GM12878 (cell line): ENCODE results near the gene PKHD1. TPM values are rescaled to one million over a fixed set of nuclear protein-coding genes. Genes with fewer than 3 reads are reported as not detected.

Source experiments
- ATAC-seq: fragments of 200-7000 bp; cut with Tn5 transposase; 3 replicates; pipeline ENCODE4 v1.9.1; 2020; ENCODE audit warnings: mild to moderate bottlenecking, moderate library complexity
- BruUV-seq: library from RNA; stranded (reverse); fragments of 400-500 nt; replicated peaks from 2 replicates; lab custom pipeline; 2021; lab: Mats Ljungman, UMichigan
- CTCF ChIA-PET: fragments of 300-600 bp; sonication (Branson Sonifier 250); formaldehyde crosslinking; extraction: SDS; loops from one replicate; lab custom pipeline; 2021; ENCODE audit warnings: inconsistent platforms; lab: Yijun Ruan, JAX
- POLR2A ChIA-PET: fragments of 350-600 bp; formaldehyde crosslinking; extraction: SDS; loops from one replicate; lab custom pipeline; 2021; ENCODE audit warnings: inconsistent platforms; lab: Charles Lee
- RAD21 ChIA-PET: fragments of 300-600 bp; sonication (Branson Sonifier 250); formaldehyde crosslinking; loops from one replicate; lab custom pipeline; 2023; ENCODE audit warnings: antibody characterized with exemption; ENCODE audit not compliant: unreplicated experiment; lab: Charles Lee
- SMC1A ChIA-PET: fragments of 300-600 bp; sonication (Branson Sonifier 250); formaldehyde crosslinking; loops from one replicate; lab custom pipeline; 2023; ENCODE audit not compliant: unreplicated experiment, uncharacterized antibody; lab: Charles Lee
- DNase-seq: peaks from one replicate; pipeline ENCODE4 v3.0.0-alpha.2; 2011; ENCODE audit warnings: low read depth, low spot score
- FAIRE-seq: peaks from 3 replicates; lab custom pipeline; 2011; peaks lifted over from hg19 to GRCh38; lab: Jason Lieb, UNC
- H2AFZ ChIP-seq: 2 replicates; pipeline ENCODE4 v1.6.0; 2011; ENCODE audit warnings: low read depth, low read length, control low read depth; ENCODE audit not compliant: control insufficient read depth
- H3K27ac ChIP-seq: 2 replicates; pipeline ENCODE4 v1.5.1; 2011; ENCODE audit warnings: control low read depth; ENCODE audit not compliant: control insufficient read depth, insufficient read depth
- H3K27me3 ChIP-seq, 2 experiments: replicated peaks in 1 of 2; 2 replicates each; pipeline versions ENCODE4 v1.6.0 to v1.6.1; 2011; ENCODE audit warnings: low read length in 1 of 2; ENCODE audit not compliant: control insufficient read depth in 2 of 2, insufficient read depth in 2 of 2
- H3K36me3 ChIP-seq, 2 experiments: 2 replicates each; pipeline ENCODE4 v1.5.1; 2011; ENCODE audit warnings: low read length in 1 of 2; ENCODE audit not compliant: control insufficient read depth in 2 of 2, insufficient read depth in 2 of 2
- H3K4me1 ChIP-seq: 2 replicates; pipeline ENCODE4 v1.6.1; 2011; ENCODE audit warnings: mild to moderate bottlenecking, low read length, moderate library complexity, mixed read lengths; ENCODE audit not compliant: control insufficient read depth, insufficient read depth
- H3K4me2 ChIP-seq: 2 replicates; pipeline ENCODE4 v1.6.0; 2011; ENCODE audit warnings: control low read depth; ENCODE audit not compliant: control insufficient read depth, insufficient read depth
- H3K4me3 ChIP-seq: fragments of 200-600 bp; sonication (generic); 2 replicates; pipeline ENCODE4 v1.5.1; 2016
- H3K79me2 ChIP-seq: 2 replicates; pipeline ENCODE4 v1.6.0; 2011; ENCODE audit warnings: low read length; ENCODE audit not compliant: control insufficient read depth, insufficient read depth
- H3K9ac ChIP-seq: 2 replicates; pipeline ENCODE4 v1.8.0; 2011; ENCODE audit warnings: low read length, control low read depth, mixed read lengths; ENCODE audit not compliant: control insufficient read depth, insufficient read depth
- H3K9me3 ChIP-seq: replicated peaks from 3 replicates; pipeline ENCODE4 v1.5.1; 2011; ENCODE audit warnings: mild to moderate bottlenecking, low read length; ENCODE audit not compliant: control insufficient read depth, insufficient read depth
- H4K20me1 ChIP-seq: 2 replicates; pipeline ENCODE4 v1.6.0; 2011; ENCODE audit not compliant: control insufficient read depth, insufficient read depth
- CREM ChIP-seq: IDR thresholded peaks from 2 replicates; pipeline ENCODE4 v1.6.1; 2014; ENCODE audit warnings: antibody characterized with exemption, low read depth
- IRF4 ChIP-seq: IDR thresholded peaks from 2 replicates; pipeline ENCODE4 v1.6.1; 2011; ENCODE audit warnings: low read depth, low read length
- JUNB ChIP-seq: IDR thresholded peaks from 2 replicates; pipeline ENCODE4 v1.6.1; 2016; ENCODE audit warnings: antibody characterized with exemption, mild to moderate bottlenecking
- PML ChIP-seq: IDR thresholded peaks from 2 replicates; pipeline ENCODE4 v1.6.1; 2012; ENCODE audit warnings: low read length, inconsistent platforms
- RB1 ChIP-seq: fragments of 450-650 bp; formaldehyde crosslinking; IDR thresholded peaks from 2 replicates; pipeline ENCODE4 v1.6.1; 2017; ENCODE audit warnings: mild to moderate bottlenecking, borderline replicate concordance
- SMAD5 ChIP-seq: IDR thresholded peaks from 2 replicates; pipeline ENCODE4 v1.6.1; 2016; ENCODE audit warnings: antibody characterized with exemption, low read depth
- ZBED1 ChIP-seq: IDR thresholded peaks from 2 replicates; pipeline ENCODE4 v1.6.1; 2016; ENCODE audit warnings: borderline replicate concordance
- ZNF384 ChIP-seq: IDR thresholded peaks from 2 replicates; pipeline ENCODE4 v1.6.1; 2012; ENCODE audit warnings: low read depth, mild to moderate bottlenecking, low read length, improper control_type of control experiment, borderline replicate concordance
- WGBS: methylation state at CpG from one replicate; pipeline ENCODE4 v1.1.6; 2016; ENCODE audit warnings: low lambda C conversion rate; ENCODE audit not compliant: insufficient replicate concordance, insufficient coverage; ENCODE audit errors: missing lambda C conversion rate; 5-methylcytosine and 5-hydroxymethylcytosine counted together
- in situ Hi-C: fragments of 300-500 bp; cut with MboI; formaldehyde crosslinking; loops from 9 replicates; pipeline ENCODE4 v1.14.3; 2018; ENCODE audit warnings: mixed read lengths
- intact Hi-C: fragments of 100-400 bp; cut with micrococcal nuclease; formaldehyde crosslinking; loops from one replicate; pipeline ENCODE4 v1.14.2; 2022; ENCODE audit not compliant: unreplicated experiment
- polyA plus RNA-seq, 11 experiments: library from polyadenylated mRNA; depleted of rRNA in 4 of 11; unstranded in 6 of 11; stranded (reverse) in 5 of 11; fragments of >200 nt; fragmentation: Nextera tagmentation in 4 of 11; fragmentation: Illumina TruSeq in 1 of 11; extraction: Ambion mirVana in 4 of 11; extraction: Trizol in 1 of 11; gene quantifications; 1 replicate in 1 of 11; 2 replicates in 10 of 11; pipeline versions ENCODE4 v1.2.1 to v1.2.3, GENCODE V29; 2011 to 2016; ENCODE audit warnings: inconsistent platforms in 2 of 11, missing spikeins in 2 of 11, low read depth in 1 of 11
- total RNA-seq, 4 experiments: library from RNA; depleted of rRNA in 3 of 4; stranded (reverse); fragments of >200 nt in 3 of 4; fragmentation: Illumina TruSeq in 1 of 4; extraction: Trizol in 1 of 4; gene quantifications; 2 replicates each; pipeline versions ENCODE4 v1.2.1 to v1.2.3, GENCODE V29; 2013 to 2021
- TF ChIP-seq, protein P1 (sequence below): fragments of 450-650 bp; IDR thresholded peaks from 2 replicates; pipeline ENCODE4 v1.6.1; 2017; ENCODE audit warnings: mild to moderate bottlenecking, low read depth, inconsistent platforms; ENCODE audit not compliant: poor library complexity, severe bottlenecking
- TF ChIP-seq, protein P2 (sequence below): fragments of 450-650 bp; IDR thresholded peaks from 2 replicates; pipeline ENCODE4 v1.6.1; 2018; ENCODE audit warnings: borderline replicate concordance, mild to moderate bottlenecking; ENCODE audit not compliant: partially characterized antibody

The PKHD1 gene
- total and polyA plus RNA-seq, 10 of the 15 experiments (the other 5 are each of a cell fraction or from before 2014, with no cell fraction given): under 0.01 to 0.90 (median 0.02) TPM; not detected in 1

DNA sequence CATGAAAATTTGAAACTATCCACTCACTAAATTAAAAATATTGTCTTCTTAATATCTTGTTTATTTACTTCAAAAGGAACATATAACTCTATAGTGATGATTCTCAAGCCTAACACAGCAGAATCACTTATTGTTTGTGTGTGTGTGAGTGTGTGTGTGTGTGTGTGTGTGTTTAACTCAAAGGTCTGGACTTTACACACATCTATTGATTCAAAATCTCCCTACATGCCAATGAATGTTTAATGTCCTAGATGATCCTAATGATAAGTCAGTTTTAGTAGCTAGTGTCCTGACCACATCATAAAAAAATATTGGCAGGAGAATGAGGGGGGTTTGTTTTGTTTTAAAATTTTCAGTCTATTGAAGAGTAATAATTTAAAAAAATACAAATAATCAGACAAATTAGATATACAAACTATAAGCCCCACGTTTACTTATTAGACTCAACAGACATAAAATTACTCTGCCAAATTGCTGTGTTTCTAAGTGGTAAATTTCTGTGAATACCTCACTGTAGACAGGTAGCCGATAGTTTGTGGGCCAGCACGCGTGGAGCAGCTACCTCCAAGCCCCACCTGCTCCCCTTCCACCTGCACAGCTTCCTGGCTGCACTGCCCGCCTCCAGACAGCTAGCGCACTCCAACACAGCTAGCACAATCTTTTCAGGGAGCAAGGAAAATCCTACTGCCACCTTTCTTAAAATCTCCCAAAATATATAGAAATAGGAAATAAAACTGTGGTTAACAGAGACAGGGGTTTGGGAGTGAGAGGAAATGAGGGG is 349.6 kb downstream of the PKHD1 start:
- Histone ChIP-seq H2AFZ (no peak overlapping the region), H3K27ac (no peak overlapping the region), H4K20me1 (no peaks in the 10 kb centered on the region), H3K36me3 (no peaks in the 10 kb centered on the region), H3K27me3 (no peaks in the 10 kb centered on the region), H3K79me2 (no peaks in the 10 kb centered on the region), H3K9me3 (no peaks in the 10 kb centered on the region), H3K4me3 (no peak overlapping the region), H3K4me2 (no peak overlapping the region), H3K9ac (no peak overlapping the region), H3K4me1 (no peaks in the 10 kb centered on the region)
- WGBS: 38% methylated on average over 6 of the region's 6 CpGs
- FAIRE-seq: no peak
- ChIA-PET SMC1A (interaction anchor here (0.6 to 1.2 kb wide), 5 partner anchors 15 to 895 kb away, joined by 3 read pairs; no protein-coding TSS in a partner anchor), CTCF (interaction anchor here (1.2 to 1.5 kb wide), 2 partner anchors 10 to 17 kb away, joined by 3 to 5 read pairs; no protein-coding TSS in a partner anchor), POLR2A (no interaction called here), RAD21 (no interaction called here)
- ATAC-seq: no peak
- TF ChIP-seq SMAD5: no peak
- TF ChIP-seq ZNF384: no peak
- TF ChIP-seq PML: no peak
- in situ Hi-C loops: no loop called here
- no TSS peak for BruUV-seq
- intact Hi-C loops: no loop called here
- no peak for DNase-seq

DNA sequence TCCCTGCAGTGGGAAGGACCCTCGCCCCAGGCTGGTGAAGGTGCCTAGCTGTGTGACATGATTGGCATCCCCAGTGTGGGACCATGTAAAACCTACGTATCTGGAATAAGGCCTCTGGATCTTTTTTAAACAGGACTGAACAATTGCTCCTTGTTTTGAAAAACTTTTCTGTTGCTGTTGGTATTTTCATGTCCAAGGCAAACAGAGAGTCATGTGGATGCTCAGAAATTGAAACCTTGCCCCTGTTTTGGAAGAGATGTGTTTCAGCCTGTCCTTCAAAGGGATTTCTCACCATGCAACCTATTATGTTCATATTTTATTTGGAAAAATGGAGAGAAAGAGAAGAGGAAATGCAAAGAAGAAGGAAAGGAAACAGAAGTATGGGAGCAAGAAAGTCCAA is 362.3 kb downstream of the PKHD1 start:
- Histone ChIP-seq H3K27me3 (no peaks in the 10 kb centered on the region; a peak in 1 of 4 replicates), H3K4me2 (no peak overlapping the region), H2AFZ (no peak overlapping the region), H3K79me2 (no peaks in the 10 kb centered on the region), H4K20me1 (no peaks in the 10 kb centered on the region), H3K4me3 (no peak overlapping the region), H3K27ac (no peak overlapping the region), H3K9me3 (no peaks in the 10 kb centered on the region), H3K4me1 (no peaks in the 10 kb centered on the region), H3K36me3 (no peaks in the 10 kb centered on the region), H3K9ac (no peak overlapping the region)
- in situ Hi-C loops: no loop called here
- CTCF ChIA-PET: no interaction called here
- intact Hi-C loops: no loop called here
- RAD21 ChIA-PET: no interaction called here
- FAIRE-seq (no peak), ATAC-seq (no peak), DNase-seq (no peak)
- SMC1A ChIA-PET: interaction anchor here (1.6 kb wide), 1 partner anchor 11 kb away, joined by 3 read pairs; no protein-coding TSS in a partner anchor
- POLR2A ChIA-PET: no interaction called here
- 0% methylated on average over 2 of the region's 2 CpGs for WGBS
- no TSS peak for BruUV-seq
- no peak for TF ChIP-seq CREM
- TF ChIP-seq ZBED1: no peak
- TF ChIP-seq RB1: no peak
- no peak for TF ChIP-seq JUNB
- TF ChIP-seq, protein P1, sequence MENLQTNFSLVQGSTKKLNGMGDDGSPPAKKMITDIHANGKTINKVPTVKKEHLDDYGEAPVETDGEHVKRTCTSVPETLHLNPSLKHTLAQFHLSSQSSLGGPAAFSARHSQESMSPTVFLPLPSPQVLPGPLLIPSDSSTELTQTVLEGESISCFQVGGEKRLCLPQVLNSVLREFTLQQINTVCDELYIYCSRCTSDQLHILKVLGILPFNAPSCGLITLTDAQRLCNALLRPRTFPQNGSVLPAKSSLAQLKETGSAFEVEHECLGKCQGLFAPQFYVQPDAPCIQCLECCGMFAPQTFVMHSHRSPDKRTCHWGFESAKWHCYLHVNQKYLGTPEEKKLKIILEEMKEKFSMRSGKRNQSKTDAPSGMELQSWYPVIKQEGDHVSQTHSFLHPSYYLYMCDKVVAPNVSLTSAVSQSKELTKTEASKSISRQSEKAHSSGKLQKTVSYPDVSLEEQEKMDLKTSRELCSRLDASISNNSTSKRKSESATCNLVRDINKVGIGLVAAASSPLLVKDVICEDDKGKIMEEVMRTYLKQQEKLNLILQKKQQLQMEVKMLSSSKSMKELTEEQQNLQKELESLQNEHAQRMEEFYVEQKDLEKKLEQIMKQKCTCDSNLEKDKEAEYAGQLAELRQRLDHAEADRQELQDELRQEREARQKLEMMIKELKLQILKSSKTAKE: no peak
- TF ChIP-seq, protein P2, sequence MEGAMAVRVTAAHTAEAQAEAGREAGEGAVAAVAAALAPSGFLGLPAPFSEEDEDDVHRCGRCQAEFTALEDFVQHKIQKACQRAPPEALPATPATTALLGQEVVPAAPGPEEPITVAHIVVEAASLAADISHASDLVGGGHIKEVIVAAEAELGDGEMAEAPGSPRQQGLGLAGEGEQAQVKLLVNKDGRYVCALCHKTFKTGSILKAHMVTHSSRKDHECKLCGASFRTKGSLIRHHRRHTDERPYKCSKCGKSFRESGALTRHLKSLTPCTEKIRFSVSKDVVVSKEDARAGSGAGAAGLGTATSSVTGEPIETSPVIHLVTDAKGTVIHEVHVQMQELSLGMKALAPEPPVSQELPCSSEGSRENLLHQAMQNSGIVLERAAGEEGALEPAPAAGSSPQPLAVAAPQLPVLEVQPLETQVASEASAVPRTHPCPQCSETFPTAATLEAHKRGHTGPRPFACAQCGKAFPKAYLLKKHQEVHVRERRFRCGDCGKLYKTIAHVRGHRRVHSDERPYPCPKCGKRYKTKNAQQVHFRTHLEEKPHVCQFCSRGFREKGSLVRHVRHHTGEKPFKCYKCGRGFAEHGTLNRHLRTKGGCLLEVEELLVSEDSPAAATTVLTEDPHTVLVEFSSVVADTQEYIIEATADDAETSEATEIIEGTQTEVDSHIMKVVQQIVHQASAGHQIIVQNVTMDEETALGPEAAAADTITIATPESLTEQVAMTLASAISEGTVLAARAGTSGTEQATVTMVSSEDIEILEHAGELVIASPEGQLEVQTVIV: no peak
- no peak for TF ChIP-seq IRF4
